Activated effector memory CD4-positive, alpha-beta T cell treated with anti-CD3 and anti-CD28 coated beads, Interleukin-2, amount 50 U/mL, for 16 hours (primary cell): ENCODE results near the gene BATF3.
"Not testable (repeated sequence)": the region's sequence is repeated elsewhere in the genome, so short reads cannot be mapped to it uniquely, and the experiment has no call there.

Source experiments
- DNase-seq: peaks from one replicate; pipeline ENCODE4 v3.0.0-alpha.2; 2020

Gene BATF3

GRCh38 chr1:212699625-212700222, at the start of gene BATF3:
Gene BATF3, minus strand, starts transcription at chr1:212699840. Its CDS starts 78 bp downstream, at chr1:212699762.
- DNase-seq, result peak; percentile 86

DNA sequence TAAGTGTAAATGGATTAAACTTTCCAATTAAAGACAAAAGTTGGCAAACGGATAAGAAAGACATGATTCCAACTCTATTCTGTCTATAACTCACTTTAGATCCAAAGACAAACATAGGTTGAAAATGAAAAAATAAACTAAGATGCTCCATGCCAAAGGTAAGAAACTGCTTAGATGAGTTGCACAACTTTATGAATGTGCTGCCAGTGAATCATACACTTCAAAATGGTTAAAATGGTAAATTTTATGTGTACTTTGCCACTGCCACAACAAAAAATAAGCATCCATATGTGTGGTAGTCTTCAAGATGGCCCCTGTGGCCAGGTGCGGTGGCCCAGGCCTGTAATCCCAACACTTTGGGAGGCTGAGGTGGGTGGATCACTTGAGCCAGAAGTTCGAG, 46.9 kb upstream of the BATF3 start:
- DNase-seq, result no peak

GRCh38 chr1:212745303-212745702, 45.7 kb upstream of the BATF3 start:
- no peak for DNase-seq

- no peak for DNase-seq
Measured at GRCh38 chr1:212743901-212744475, 44.3 kb upstream of the BATF3 start.

GRCh38 chr1:212738330-212738729, 38.7 kb upstream of the BATF3 start:
- no peak for DNase-seq

DNA sequence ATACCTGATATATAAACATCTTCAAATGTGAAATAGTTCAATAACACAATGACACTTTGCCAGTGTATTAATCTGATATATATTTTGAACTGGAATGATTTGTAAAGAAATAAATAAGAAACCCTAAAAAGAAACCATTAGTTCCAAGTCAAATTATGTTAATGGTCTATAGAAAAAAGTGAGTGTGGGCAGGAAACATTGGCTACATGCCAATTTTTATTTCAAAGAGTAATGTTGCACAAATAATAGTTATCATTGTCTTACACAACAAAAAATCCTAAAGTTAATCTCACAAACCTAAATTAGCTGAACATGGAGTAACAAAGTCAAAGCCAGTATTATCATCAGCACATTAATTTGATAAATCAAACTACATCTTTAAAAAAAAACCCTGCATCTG, 37.9 kb upstream of the BATF3 start:
- DNase-seq, result no peak

DNA sequence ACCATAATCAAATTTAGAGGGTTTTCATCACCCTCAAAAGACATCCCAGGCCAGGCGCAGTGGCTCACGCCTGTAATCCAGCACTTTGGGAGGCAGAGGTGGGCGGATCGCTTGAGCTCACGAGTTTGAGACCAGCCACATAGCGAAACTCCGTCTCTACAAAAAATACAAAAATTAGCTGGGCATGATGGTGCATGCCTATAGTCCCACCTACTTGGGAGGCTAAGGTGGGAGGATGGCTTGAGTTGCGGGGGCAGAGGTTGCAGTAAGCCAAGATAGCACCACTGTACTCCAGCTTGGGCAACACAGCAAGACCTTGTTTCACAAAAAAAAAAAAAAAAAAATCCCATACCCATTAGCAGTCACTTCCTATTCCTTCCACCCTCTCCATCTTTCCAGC, 33.5 kb upstream of the BATF3 start:
- no peak for DNase-seq

GRCh38 chr1:212731630-212732029, 32.0 kb upstream of the BATF3 start:
- no peak for DNase-seq

DNA sequence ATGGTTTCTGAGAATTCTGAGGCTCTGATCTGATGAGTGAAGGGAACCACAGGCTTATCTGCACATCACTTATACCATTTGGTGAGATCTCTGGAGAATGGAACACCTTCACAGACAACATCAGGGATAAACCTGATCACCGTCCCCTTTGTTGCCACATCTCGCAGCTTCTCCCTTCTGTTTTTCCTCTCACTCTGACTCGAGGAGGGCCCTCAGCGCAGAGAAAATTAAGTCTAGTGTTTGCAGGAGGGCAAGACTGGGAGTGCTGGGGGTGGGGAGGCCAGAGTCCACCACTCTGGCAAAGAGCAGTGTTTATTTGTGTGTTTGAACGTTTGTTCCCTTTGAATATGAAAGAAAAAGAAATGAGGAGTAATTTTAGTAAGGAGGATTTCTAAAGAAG, 29.0 kb upstream of the BATF3 start:
- no peak for DNase-seq

- no peak for DNase-seq
Measured at GRCh38 chr1:212727386-212728181, 27.9 kb upstream of the BATF3 start.

GRCh38 chr1:212724679-212725078, 25.0 kb upstream of the BATF3 start:
- not testable (repeated sequence) for DNase-seq

DNA sequence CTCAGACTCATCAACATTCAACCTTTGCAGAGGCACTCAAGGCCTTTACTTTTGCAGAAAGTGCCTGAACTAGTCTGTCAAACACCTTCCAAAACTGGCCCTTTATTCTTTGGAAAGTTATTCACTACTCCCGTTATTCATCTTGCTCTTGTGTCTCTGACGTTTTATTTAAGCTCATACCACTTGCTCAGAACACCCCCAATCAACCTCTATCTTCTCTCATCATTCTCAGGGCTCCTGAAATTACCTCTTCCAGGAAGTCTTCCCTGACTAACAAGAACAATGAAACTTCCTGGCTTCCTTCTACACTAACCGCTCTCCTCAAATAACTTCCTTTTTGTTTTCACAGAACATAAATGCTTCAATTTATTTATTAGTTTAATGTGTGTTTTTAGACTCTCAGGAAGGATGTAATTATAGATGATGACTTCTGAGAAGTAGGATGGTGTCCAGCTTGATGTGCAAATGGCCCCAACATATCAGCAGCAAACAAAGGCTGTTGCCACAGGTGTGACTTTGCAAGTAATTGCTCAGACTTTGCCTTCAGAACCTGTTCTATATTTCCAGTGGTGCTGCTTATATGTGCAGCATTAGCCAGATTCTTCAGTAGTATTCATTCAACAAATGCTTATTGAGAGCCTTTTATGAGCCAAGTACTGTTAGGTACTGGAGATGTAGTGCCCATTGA, 22.8 kb upstream of the BATF3 start:
- DNase-seq, result no peak

DNA sequence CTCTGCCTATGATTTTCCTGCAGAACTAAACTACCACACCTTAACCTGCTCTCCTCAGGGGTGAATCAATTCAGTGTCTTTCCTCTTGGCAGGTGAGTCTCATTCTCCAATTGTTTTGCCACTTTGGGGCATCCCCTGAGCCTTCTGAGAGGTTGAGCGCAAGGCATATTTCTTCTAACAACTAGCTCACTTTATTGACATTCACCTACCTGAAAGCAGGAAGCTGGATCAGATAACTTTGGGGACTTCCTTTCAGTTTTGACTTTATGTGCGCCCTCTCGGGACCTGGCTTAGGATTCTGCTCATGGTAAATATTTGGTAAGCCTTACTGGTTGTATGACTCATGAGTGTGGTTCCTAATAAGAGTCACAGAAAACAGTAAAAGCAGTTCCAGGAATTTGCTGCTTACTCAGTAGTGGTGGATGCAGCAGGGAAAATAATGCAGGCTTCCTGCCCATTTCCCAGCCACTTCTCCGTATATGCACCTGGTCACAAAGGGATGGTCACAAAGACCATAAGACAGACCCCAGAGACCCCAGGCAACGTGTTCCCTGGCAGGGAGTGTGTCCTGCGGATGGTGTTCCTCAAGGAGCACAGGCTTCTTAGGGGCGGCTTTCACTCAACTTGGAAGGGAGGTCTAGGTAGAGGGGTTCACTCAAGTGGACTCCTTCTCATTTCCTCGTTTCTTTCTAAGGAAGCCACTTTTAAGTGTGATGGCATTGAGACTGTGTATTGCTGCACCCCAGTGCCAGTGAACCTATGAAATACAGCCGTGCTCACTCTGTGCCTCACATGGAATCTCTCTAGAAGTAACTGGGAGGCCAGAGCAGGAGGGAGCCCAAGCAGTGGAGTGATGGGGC, 22.0 kb upstream of the BATF3 start:
- peak; percentile 73 for DNase-seq

- DNase-seq, result no peak
Measured at GRCh38 chr1:212719633-212720032, 20.0 kb upstream of the BATF3 start.

DNA sequence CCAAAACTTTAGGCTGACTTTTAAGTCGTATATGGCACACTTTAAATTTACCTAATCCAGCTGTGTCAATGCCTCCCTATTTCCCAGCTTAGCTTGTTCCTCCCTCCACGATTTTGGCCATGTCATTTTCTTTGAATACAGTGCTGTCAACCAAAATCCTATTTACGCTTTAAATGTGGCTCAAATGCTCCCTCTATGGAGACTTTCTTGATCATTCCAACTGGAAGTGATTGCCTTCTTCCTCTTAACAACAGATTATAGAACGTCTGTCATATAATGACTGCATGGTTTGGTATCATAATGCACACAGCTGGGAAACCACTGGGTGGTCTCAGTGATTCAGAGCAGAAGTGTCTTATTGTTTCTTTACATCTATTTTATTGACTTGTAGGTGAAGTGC, 18.9 kb upstream of the BATF3 start:
- DNase-seq, result no peak

DNA sequence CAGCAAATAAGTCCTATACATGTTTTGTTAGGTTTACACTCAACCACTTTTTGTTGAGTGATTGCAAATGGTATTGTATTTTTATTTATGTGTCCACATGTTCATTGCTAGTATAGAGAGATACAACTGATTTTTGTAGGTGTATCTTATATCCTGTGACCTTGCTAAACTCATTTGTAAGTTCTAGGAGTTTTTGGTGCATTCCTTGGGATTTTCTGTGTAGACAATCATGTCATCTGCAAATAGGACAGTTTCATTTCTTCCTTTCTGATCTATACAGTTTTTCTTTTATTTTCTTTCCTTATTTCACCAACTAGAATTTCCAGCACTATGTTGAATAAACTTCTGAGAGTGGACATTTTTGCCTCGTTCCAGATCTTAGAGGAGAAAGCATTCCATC, 16.5 kb upstream of the BATF3 start:
- DNase-seq, result no peak

- no peak for DNase-seq
Measured at GRCh38 chr1:212713465-212714136, 14.0 kb upstream of the BATF3 start.

DNA sequence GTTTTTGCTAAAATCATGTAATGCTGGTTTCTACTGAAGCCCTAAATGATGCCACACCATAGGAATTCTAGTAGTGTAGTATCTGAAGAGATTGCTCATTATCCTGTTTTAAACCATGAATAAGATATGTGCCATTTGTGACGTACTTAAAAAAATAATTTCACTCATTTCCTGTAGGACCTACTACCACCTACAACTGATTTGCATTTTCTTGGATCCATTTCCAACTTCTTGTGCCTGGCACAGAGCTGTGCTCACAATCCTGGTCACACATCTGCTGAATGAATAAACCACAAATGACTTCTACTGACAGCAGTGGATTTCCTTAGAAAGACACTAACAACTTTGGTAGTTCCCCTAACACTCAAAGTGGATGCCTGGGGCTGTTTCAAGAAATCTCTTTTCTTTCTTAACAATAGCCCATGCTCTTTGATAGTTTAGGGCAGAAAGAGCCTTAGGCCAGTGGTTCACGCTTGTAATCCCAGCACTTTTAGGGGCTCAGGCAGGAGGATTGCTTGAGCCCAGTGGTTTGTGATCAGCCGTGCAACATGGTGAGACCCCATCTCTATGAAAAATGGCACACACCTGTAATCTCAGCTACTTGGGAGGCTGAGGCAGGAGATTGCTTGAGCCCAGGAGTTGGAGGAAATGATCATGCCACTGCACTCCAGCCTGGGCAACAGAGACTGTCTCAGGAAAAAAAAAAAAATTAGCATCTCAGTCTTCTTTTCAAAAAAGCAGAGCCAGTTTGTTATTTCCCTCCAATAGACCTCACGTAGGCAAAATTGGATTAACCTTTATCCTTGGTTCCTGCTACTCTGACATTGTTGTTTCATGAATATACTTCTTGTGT, 13.0 kb upstream of the BATF3 start:
- DNase-seq, result no peak

DNA sequence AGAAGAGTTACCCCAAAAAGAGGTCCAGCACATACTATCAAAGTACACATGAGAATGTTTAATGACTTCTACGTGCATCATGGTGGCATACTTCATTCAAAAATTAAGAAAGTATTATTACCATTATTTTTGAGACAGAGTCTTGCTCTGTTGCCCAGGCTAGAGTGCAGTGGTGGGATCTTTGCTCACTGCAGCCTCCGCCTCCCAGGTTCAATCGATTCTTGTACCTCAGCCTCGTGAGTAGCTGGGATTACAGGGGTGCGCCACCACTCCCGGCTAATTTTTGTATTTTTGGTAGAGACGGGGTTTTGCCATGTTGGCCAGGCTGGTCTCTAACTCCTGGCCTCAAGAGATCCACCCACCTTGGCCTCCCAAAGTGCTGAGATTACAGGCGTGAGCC, 12.3 kb upstream of the BATF3 start:
- DNase-seq, result not testable (repeated sequence)

DNA sequence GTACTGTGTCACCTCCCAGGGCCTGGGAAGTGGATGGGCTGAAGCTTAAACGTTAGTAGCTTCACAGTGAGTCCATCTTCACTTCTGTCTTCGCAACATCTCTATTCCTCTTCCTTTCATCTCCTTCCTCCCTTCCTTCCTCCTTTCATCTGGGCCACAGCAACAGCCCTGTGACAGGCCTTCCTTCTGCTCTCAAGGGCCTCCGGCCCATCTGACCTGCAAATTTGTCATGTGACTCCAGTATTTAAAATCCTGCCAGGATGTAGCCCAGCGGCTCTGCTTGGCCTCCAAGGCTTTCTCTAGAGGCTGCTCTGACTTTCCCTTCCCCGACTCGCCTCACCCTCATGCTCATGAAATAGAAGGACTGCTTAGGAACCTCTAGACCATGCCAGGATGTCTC, 10.9 kb upstream of the BATF3 start:
- no peak for DNase-seq

GRCh38 chr1:212703991-212704564, 4.4 kb upstream of the BATF3 start:
- no peak for DNase-seq
